ENCODE measurements around the gene MACC1. TPM values are rescaled to one million over a fixed set of nuclear protein-coding genes. Genes with fewer than 3 reads are reported as not detected.

MACC1 gene
- total RNA-seq, 1 experiment from 2014 or later = 49.9 TPM

- no peaks in the 10 kb centered on the region for H3K79me2 ChIP-seq (ENCODE audit: low read length)
- H3K27ac ChIP-seq (ENCODE audit: low read length) = no peak overlapping the region
- no peak overlapping the region for H2AFZ ChIP-seq (ENCODE audit: low read length)
- H3K36me3 ChIP-seq (ENCODE audit: insufficient read depth, low read length) = no peaks in the 10 kb centered on the region
- no peak overlapping the region for H3K9ac ChIP-seq (ENCODE audit: low read length)
- H3K9me3 ChIP-seq (ENCODE audit: low read length) = no peaks in the 10 kb centered on the region
- H3K27me3 ChIP-seq (ENCODE audit: low read length) = no peaks in the 10 kb centered on the region
- H4K20me1 ChIP-seq (ENCODE audit: insufficient read depth, low read depth, low read length) = no peaks in the 10 kb centered on the region
- no peak for DNase-seq
- peaks cover 16% of the 10 kb centered on the region for H3K4me1 ChIP-seq (ENCODE audit: low read length)
- H3K4me3 ChIP-seq (ENCODE audit: low read length) = no peak overlapping the region
- no peaks in the 10 kb centered on the region for H3K9me2 ChIP-seq (replicated peaks; ENCODE audit: insufficient read depth, low read length)
- H3K4me2 ChIP-seq (ENCODE audit: low read depth, low read length, poor library complexity, severe bottlenecking) = no peak overlapping the region
Observed at GRCh38 chr7:20089431-20089830, 127.8 kb downstream of the MACC1 start.

GRCh38 chr7:20085086-20085485 is 132.1 kb downstream of the MACC1 start:
- Histone ChIP-seq H3K9me2 (replicated peaks; ENCODE audit: insufficient read depth, low read length) (no peaks in the 10 kb centered on the region), H3K9ac (ENCODE audit: low read length) (no peak overlapping the region), H2AFZ (ENCODE audit: low read length) (no peak overlapping the region), H3K79me2 (ENCODE audit: low read length) (no peaks in the 10 kb centered on the region), H3K4me1 (ENCODE audit: low read length) (peaks cover 16% of the 10 kb centered on the region), H3K9me3 (ENCODE audit: low read length) (no peaks in the 10 kb centered on the region), H3K4me3 (ENCODE audit: low read length) (no peak overlapping the region), H3K27ac (ENCODE audit: low read length) (no peak overlapping the region), H3K4me2 (ENCODE audit: low read depth, low read length, poor library complexity, severe bottlenecking) (no peak overlapping the region), H3K27me3 (ENCODE audit: low read length) (no peaks in the 10 kb centered on the region), H3K36me3 (ENCODE audit: insufficient read depth, low read length) (no peaks in the 10 kb centered on the region), H4K20me1 (ENCODE audit: insufficient read depth, low read depth, low read length) (no peaks in the 10 kb centered on the region)
- DNase-seq = no peak

Other genes with a start within 250 kb of the MACC1 start
- gene ITGB8, start 113.5 kb upstream of the MACC1 start, total RNA-seq (2014; rRNA removed; shearing (Covaris generic); ENCODE audit: low replicate concordance) = 0.04 and 0.07 TPM in 2 replicates